K562 (cell line): Measurements from ENCODE around the gene CBX4. TPM values are rescaled to one million over a fixed set of nuclear protein-coding genes. Genes with fewer than 3 reads are reported as not detected.
A peak's percentile ranks its signal among the peaks of the same experiment; 100 is the strongest.

Experiments used
- ATAC-seq: fragments of 200-7000 bp; cut with Tn5 transposase; 3 replicates; pipeline ENCODE4 v1.9.1; 2020; ENCODE audit warnings: moderate library complexity
- BruUV-seq: library from RNA; stranded (reverse); fragments of 400-500 nt; replicated peaks from 2 replicates; lab custom pipeline; 2021; lab: Mats Ljungman, UMichigan
- CTCF ChIA-PET: fragments of 300-600 bp; formaldehyde crosslinking; extraction: SDS; loops from one replicate; lab custom pipeline; 2021; ENCODE audit warnings: low intra/inter-chr PET ratio; lab: Yijun Ruan, JAX
- POLR2A ChIA-PET: fragments of 300-600, 350-650 bp; sonication (Branson Sonifier 250); formaldehyde crosslinking; extraction: SDS; loops from one replicate; lab custom pipeline; 2021; ENCODE audit warnings: antibody characterized with exemption, inconsistent platforms; lab: Yijun Ruan, JAX
- DNase-seq, 4 experiments: peaks; one replicate each; pipeline versions ENCODE4 v3.0.0 to v3.0.0-alpha.2; 2011 to 2018; ENCODE audit warnings: low spot score in 3 of 4, mixed read lengths in 3 of 4; ENCODE audit errors: extremely low read depth in 1 of 4
- FAIRE-seq: peaks from 2 replicates; lab custom pipeline; 2011; peaks lifted over from hg19 to GRCh38; lab: Jason Lieb, UNC
- H2AFZ ChIP-seq: 2 replicates; pipeline ENCODE4 v1.6.0; 2011; ENCODE audit warnings: low read depth, low read length, control low read depth, inconsistent platforms
- H3K27ac ChIP-seq: fragments of 200-600 bp; 3 replicates; pipeline ENCODE4 v1.8.0; 2011; ENCODE audit warnings: low read depth, mild to moderate bottlenecking, control low read depth, inconsistent platforms, low read length, moderate library complexity, mixed read lengths; ENCODE audit errors: extremely low read depth
- H3K27me3 ChIP-seq, 2 experiments: fragments of 300-600 bp in 1 of 2; 2 replicates in 1 of 2; 3 replicates in 1 of 2; pipeline versions ENCODE4 v1.6.0 to v1.8.0; 2011; ENCODE audit warnings: inconsistent platforms in 2 of 2, low read length in 2 of 2, mild to moderate bottlenecking in 1 of 2, mixed read lengths in 1 of 2, moderate library complexity in 1 of 2; ENCODE audit not compliant: control insufficient read depth in 2 of 2, insufficient read depth in 2 of 2
- H3K36me3 ChIP-seq: fragments of 300-600 bp; 3 replicates; pipeline ENCODE4 v1.8.0; 2011; ENCODE audit warnings: mild to moderate bottlenecking, low read length, inconsistent platforms; ENCODE audit not compliant: control insufficient read depth, insufficient read depth
- H3K4me1 ChIP-seq, 2 experiments: fragments of 200-600 bp in 1 of 2; replicated peaks in 1 of 2; 2 replicates in 1 of 2; 3 replicates in 1 of 2; pipeline versions ENCODE4 v1.5.1 to v1.8.0; 2011; ENCODE audit warnings: inconsistent platforms in 2 of 2, low read length in 2 of 2, mild to moderate bottlenecking in 1 of 2, mixed read lengths in 1 of 2, moderate library complexity in 1 of 2; ENCODE audit not compliant: control insufficient read depth in 2 of 2, insufficient read depth in 2 of 2
- H3K4me2 ChIP-seq: 2 replicates; pipeline ENCODE4 v1.6.1; 2011; ENCODE audit warnings: low read length, control low read depth, inconsistent platforms, mixed read lengths; ENCODE audit not compliant: insufficient read depth
- H3K4me3 ChIP-seq: fragments of 200-600 bp; sonication (generic), shearing (Covaris generic); 2 replicates; pipeline ENCODE4 v1.5.1; 2016; ENCODE audit warnings: control low read depth, inconsistent platforms
- H3K79me2 ChIP-seq: fragments of 200-600 bp; 3 replicates; pipeline ENCODE4 v1.8.0; 2011; ENCODE audit warnings: low read length, inconsistent platforms; ENCODE audit not compliant: control insufficient read depth, insufficient read depth
- H3K9ac ChIP-seq, 2 experiments: 2 replicates each; pipeline versions ENCODE4 v1.6.0 to v1.6.1; 2011; ENCODE audit warnings: low read depth in 2 of 2, low read length in 2 of 2, control low read depth in 1 of 2, inconsistent platforms in 1 of 2, mild to moderate bottlenecking in 1 of 2, mixed read lengths in 1 of 2; ENCODE audit not compliant: insufficient read depth in 1 of 2
- H3K9me1 ChIP-seq: one replicate; pipeline ENCODE4 v1.6.0; 2011; ENCODE audit warnings: inconsistent platforms, mild to moderate bottlenecking, low read length, moderate library complexity; ENCODE audit not compliant: control insufficient read depth, insufficient read depth
- H3K9me3 ChIP-seq: replicated peaks from 2 replicates; pipeline ENCODE4 v1.5.1; 2011; ENCODE audit warnings: low read depth, low read length, inconsistent platforms; ENCODE audit not compliant: control insufficient read depth, insufficient read depth
- H4K20me1 ChIP-seq: replicated peaks from 2 replicates; pipeline ENCODE4 v1.6.1; 2011; ENCODE audit warnings: low read length, inconsistent platforms, mixed read lengths; ENCODE audit not compliant: control insufficient read depth, insufficient read depth
- ATF3 ChIP-seq, 2 experiments: fragments of 450-650 bp in 1 of 2; sonication (generic) in 1 of 2; formaldehyde crosslinking in 1 of 2; IDR thresholded peaks in 1 of 2; conservative IDR thresholded peaks in 1 of 2; 2 replicates each; pipeline versions ENCODE4 v1.6.1 to v1.8.1; 2016 to 2023; ENCODE audit warnings: mild to moderate bottlenecking in 2 of 2, moderate library complexity in 2 of 2, inconsistent platforms in 1 of 2, missing genetic modification reagents in 1 of 2
- CEBPB ChIP-seq: fragments of 450-650 bp; IDR thresholded peaks from 2 replicates; pipeline ENCODE4 v1.6.1; 2016; ENCODE audit warnings: missing genetic modification characterization, missing compliant biosample characterization
- GATA2 ChIP-seq: sonication (generic); formaldehyde crosslinking; IDR thresholded peaks from 2 replicates; pipeline ENCODE4 v1.4.0; 2020; ENCODE audit warnings: mild to moderate bottlenecking, missing genetic modification reagents
- NR1H2 ChIP-seq: sonication (generic); formaldehyde crosslinking; IDR thresholded peaks from 2 replicates; pipeline ENCODE4 v1.4.0; 2020; ENCODE audit warnings: mild to moderate bottlenecking, missing genetic modification reagents
- POLR2A ChIP-seq: fragments of 450-650 bp; conservative IDR thresholded peaks from 2 replicates; pipeline ENCODE4 v1.6.1; 2016
- RBM22 ChIP-seq: fragments of 200-400 bp; formaldehyde crosslinking; IDR thresholded peaks from 2 replicates; pipeline ENCODE4 v1.6.1; 2018; ENCODE audit warnings: low read length, low read depth; ENCODE audit not compliant: poor library complexity, severe bottlenecking
- RERE ChIP-seq: sonication (generic); formaldehyde crosslinking; IDR thresholded peaks from 2 replicates; pipeline ENCODE4 v1.8.0; 2023; ENCODE audit warnings: missing genetic modification reagents, mild to moderate bottlenecking, borderline replicate concordance
- SIN3A ChIP-seq, 2 experiments: fragments of 150-350 bp in 1 of 2; IDR thresholded peaks; 2 replicates each; pipeline ENCODE4 v1.6.1; 2011 to 2016; ENCODE audit warnings: borderline replicate concordance in 2 of 2, low read depth in 2 of 2, low read length in 2 of 2, mild to moderate bottlenecking in 2 of 2, moderate library complexity in 2 of 2; ENCODE audit not compliant: control insufficient read depth in 1 of 2
- SRSF1 ChIP-seq: fragments of 200-400 bp; formaldehyde crosslinking; IDR thresholded peaks from 2 replicates; pipeline ENCODE4 v1.6.1; 2017; ENCODE audit warnings: mild to moderate bottlenecking, low read depth, low read length, moderate library complexity
- SRSF3 ChIP-seq: fragments of 200-400 bp; formaldehyde crosslinking; IDR thresholded peaks from 2 replicates; pipeline ENCODE4 v1.6.1; 2016; ENCODE audit warnings: mild to moderate bottlenecking, low read length, moderate library complexity; ENCODE audit not compliant: insufficient read depth
- TRIM28 ChIP-seq: fragments of 450-650 bp; IDR thresholded peaks from 2 replicates; pipeline ENCODE4 v1.6.1; 2017
- ZNF263 ChIP-seq: sonication (generic); formaldehyde crosslinking; IDR thresholded peaks from 2 replicates; pipeline ENCODE4 v1.8.0; 2022; ENCODE audit warnings: mild to moderate bottlenecking, missing genetic modification reagents, borderline replicate concordance
- WGBS: fragments of 100-300 bp; shearing (Covaris generic); methylation state at CpG from one replicate; pipeline ENCODE4 v1.1.6; 2016; ENCODE audit warnings: low coverage, mixed read lengths; ENCODE audit not compliant: insufficient coverage; ENCODE audit errors: missing lambda C conversion rate; 5-methylcytosine and 5-hydroxymethylcytosine counted together
- in situ Hi-C: fragments of 300-500 bp; cut with MboI; formaldehyde crosslinking; loops from 4 replicates; pipeline ENCODE4 v1.15.0; 2018; ENCODE audit warnings: inconsistent platforms, mixed read lengths
- intact Hi-C: fragments of 100-400 bp; cut with micrococcal nuclease; formaldehyde crosslinking; loops from 2 replicates; pipeline ENCODE4 v1.14.2; 2022
- polyA plus RNA-seq, 8 experiments: library from polyadenylated mRNA; depleted of rRNA in 4 of 8; stranded (reverse) in 5 of 8; unstranded in 3 of 8; fragments of >200 nt; fragmentation: Nextera tagmentation in 2 of 8; fragmentation: Illumina TruSeq in 1 of 8; extraction: Ambion mirVana in 2 of 8; extraction: Trizol in 1 of 8; gene quantifications; 2 replicates each; pipeline versions ENCODE4 v1.2.1 to v1.2.3, GENCODE V29; 2011 to 2014; ENCODE audit warnings: inconsistent platforms in 1 of 8, missing spikeins in 1 of 8
- total RNA-seq, 7 experiments: library from RNA; depleted of rRNA in 6 of 7; stranded (reverse); fragments of >200 nt in 6 of 7; fragmentation: Illumina TruSeq in 2 of 7; extraction: Trizol in 2 of 7; gene quantifications; 2 replicates each; pipeline versions ENCODE4 v1.2.1 to v1.2.3, GENCODE V29; 2011 to 2021; ENCODE audit warnings: low replicate concordance in 1 of 7

Gene CBX4
- total and polyA plus RNA-seq, 9 of the 15 experiments (the other 6 are each of a cell fraction or from before 2014, with no cell fraction given), result 0.98 to 50.5 (median 10.0) TPM

GRCh38 chr17:79836972-79837887 is 2.0 kb downstream of the CBX4 start (continued):
- TF ChIP-seq RBM22, result peak; percentile 32
- TF ChIP-seq CEBPB (tag), result peak; percentile 63
- no peak for TF ChIP-seq GATA2
- TF ChIP-seq SRSF1, result no peak
- TF ChIP-seq TRIM28, result no peak
- no peak for TF ChIP-seq ATF3 (IDR thresholded peaks at IDR 0.05)
- no peak for TF ChIP-seq ATF3 (CRISPR knock-in tag; conservative IDR thresholded peaks at IDR 0.05)

GRCh38 chr17:79836510-79836971 is 2.7 kb downstream of the CBX4 start:
- intact Hi-C loops, result loop anchor here (5.0 to 10.0 kb wide), 2 partner anchors 39 to 92 kb away; partner anchors contain the start of gene CBX8
- no peak for FAIRE-seq
- TF ChIP-seq NR1H2 (CRISPR knock-in tag), result peak; percentile 67; the same call in 1 of the 2 replicates
- TF ChIP-seq SRSF3, result no peak
- TF ChIP-seq SIN3A (IDR thresholded peaks at IDR 0.05; ENCODE audit: borderline replicate concordance in 2 of 2, control insufficient read depth in 1 of 2, low read depth in 2 of 2, low read length in 2 of 2), result 0 out of 4 replicates have a peak, but pooled peaks of 1 of the 2 experiments have one; percentile 22
- TF ChIP-seq RERE (CRISPR knock-in tag), result peak; percentile 79; the same call in 1 of the 2 replicates
- no peak for TF ChIP-seq ZNF263 (CRISPR knock-in tag)
- 0 out of 2 replicates have a peak, but pooled peaks have one; percentile 8 for TF ChIP-seq POLR2A

More at GRCh38 chr17:79836510-79836971, 2.7 kb downstream of the CBX4 start:
- no TSS peak for BruUV-seq
- H3K9me1 ChIP-seq, result peaks cover 4% of the 10 kb centered on the region
- H3K36me3 ChIP-seq, result peaks cover 38% of the 10 kb centered on the region; the same call in 1 of the 3 replicates
- no peak for DNase-seq
- ChIA-PET CTCF (interaction anchor here (1.5 to 2.2 kb wide), 2 partner anchors 30 to 47 kb away, joined by 4 to 18 read pairs; no protein-coding TSS in a partner anchor), POLR2A (interaction anchor here (0.6 to 17.8 kb wide), 28 partner anchors 8 to 1558 kb away, joined by 3 to 386 read pairs (median 4); partner anchors contain the start of genes BAHCC1 and CBX8)
- no peak for ATAC-seq
- H3K4me2 ChIP-seq, result peak overlapping the region; percentile 88
- H3K79me2 ChIP-seq, result peaks cover 68% of the 10 kb centered on the region
- H3K27me3 ChIP-seq, result no peaks in the 10 kb centered on the region
- peaks cover 21% of the 10 kb centered on the region for H4K20me1 ChIP-seq
- peak overlapping the region; percentile 74 for H3K4me3 ChIP-seq
- no peaks in the 10 kb centered on the region for H3K9me3 ChIP-seq
- 20% methylated on average over 17 of the region's 18 CpGs for WGBS
- peaks cover 35 to 87% of the 10 kb centered on the region in 2 experiments for H3K4me1 ChIP-seq
- peak overlapping the region; percentile 77 for H3K27ac ChIP-seq
- no peak overlapping the region for H2AFZ ChIP-seq
- peak overlapping the region; percentile 68 to 95 for H3K9ac ChIP-seq
- in situ Hi-C loops, result loop anchor here (5.0 kb wide), 1 partner anchor 34 kb away; no protein-coding TSS in a partner anchor
